Fibroblast of lung (primary cell): ENCODE data around the gene NCKAP5.

Experiments used
- EZH2 ChIP-seq: IDR thresholded peaks from 2 replicates; pipeline ENCODE4 v1.5.1; 2012; ENCODE audit warnings: low read length, control low read depth, mild to moderate bottlenecking; ENCODE audit errors: missing control alignments
- TF ChIP-seq, protein P1 (sequence below), 2 donors: IDR thresholded peaks in 1 of 2; conservative IDR thresholded peaks in 1 of 2; 1 replicate in 1 of 2; 2 replicates in 1 of 2; pipeline ENCODE4 v1.5.1; 2011 to 2012; ENCODE audit warnings: low read length in 2 of 2, control low read depth in 1 of 2, inconsistent platforms in 1 of 2, low read depth in 1 of 2, mild to moderate bottlenecking in 1 of 2

- TF ChIP-seq, protein P1, sequence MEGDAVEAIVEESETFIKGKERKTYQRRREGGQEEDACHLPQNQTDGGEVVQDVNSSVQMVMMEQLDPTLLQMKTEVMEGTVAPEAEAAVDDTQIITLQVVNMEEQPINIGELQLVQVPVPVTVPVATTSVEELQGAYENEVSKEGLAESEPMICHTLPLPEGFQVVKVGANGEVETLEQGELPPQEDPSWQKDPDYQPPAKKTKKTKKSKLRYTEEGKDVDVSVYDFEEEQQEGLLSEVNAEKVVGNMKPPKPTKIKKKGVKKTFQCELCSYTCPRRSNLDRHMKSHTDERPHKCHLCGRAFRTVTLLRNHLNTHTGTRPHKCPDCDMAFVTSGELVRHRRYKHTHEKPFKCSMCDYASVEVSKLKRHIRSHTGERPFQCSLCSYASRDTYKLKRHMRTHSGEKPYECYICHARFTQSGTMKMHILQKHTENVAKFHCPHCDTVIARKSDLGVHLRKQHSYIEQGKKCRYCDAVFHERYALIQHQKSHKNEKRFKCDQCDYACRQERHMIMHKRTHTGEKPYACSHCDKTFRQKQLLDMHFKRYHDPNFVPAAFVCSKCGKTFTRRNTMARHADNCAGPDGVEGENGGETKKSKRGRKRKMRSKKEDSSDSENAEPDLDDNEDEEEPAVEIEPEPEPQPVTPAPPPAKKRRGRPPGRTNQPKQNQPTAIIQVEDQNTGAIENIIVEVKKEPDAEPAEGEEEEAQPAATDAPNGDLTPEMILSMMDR (conservative IDR thresholded peaks at IDR 0.05 in 1 of 2, IDR thresholded peaks at IDR 0.05 in 1 of 2; ENCODE audit: low read depth in 1 of 2, low read length in 2 of 2) = no peak
- no peak for TF ChIP-seq EZH2
Observed at GRCh38 chr2:133477616-133477990, 90.7 kb downstream of the NCKAP5 start.
